Measurements from ENCODE around the gene VRK1.

The VRK1 gene

GRCh38 chr14:96792003-96792402 is 5.2 kb upstream of the VRK1 start:
- no peak for DNase-seq (ENCODE audit: low read depth)

GRCh38 chr14:96792591-96792990 is 4.6 kb upstream of the VRK1 start:
- no peak for DNase-seq (ENCODE audit: low read depth)

GRCh38 chr14:96793547-96793946 is 3.6 kb upstream of the VRK1 start:
- no peak for DNase-seq (ENCODE audit: low read depth)

- DNase-seq (ENCODE audit: low read depth), result no peak
Measured at GRCh38 chr14:96795109-96795828, 1.9 kb upstream of the VRK1 start.

- no peak for DNase-seq (ENCODE audit: low read depth)
Measured at GRCh38 chr14:96797582-96798349, 584 bp downstream of the VRK1 start.

GRCh38 chr14:96798956-96799355 is 1.8 kb downstream of the VRK1 start:
- no peak for DNase-seq (ENCODE audit: low read depth)

- no peak for DNase-seq (ENCODE audit: low read depth)
Measured at GRCh38 chr14:96799489-96800054, 2.4 kb downstream of the VRK1 start.

GRCh38 chr14:96801931-96802330 is 4.7 kb downstream of the VRK1 start:
- DNase-seq (ENCODE audit: low read depth), result no peak

GRCh38 chr14:96802963-96803362 is 5.8 kb downstream of the VRK1 start:
- no peak for DNase-seq (ENCODE audit: low read depth)

GRCh38 chr14:96803958-96804357 is 6.8 kb downstream of the VRK1 start:
- no peak for DNase-seq (ENCODE audit: low read depth)

GRCh38 chr14:96804895-96805294 is 7.7 kb downstream of the VRK1 start:
- no peak for DNase-seq (ENCODE audit: low read depth)

- no peak for DNase-seq (ENCODE audit: low read depth)
Measured at GRCh38 chr14:96805956-96806355, 8.8 kb downstream of the VRK1 start.

GRCh38 chr14:96806836-96807235 is 9.7 kb downstream of the VRK1 start:
- DNase-seq (ENCODE audit: low read depth), result no peak

- no peak for DNase-seq (ENCODE audit: low read depth)
Measured at GRCh38 chr14:96808619-96809406, 11.6 kb downstream of the VRK1 start.

- no peak for DNase-seq (ENCODE audit: low read depth)
Measured at GRCh38 chr14:96811265-96811664, 14.1 kb downstream of the VRK1 start.

- no peak for DNase-seq (ENCODE audit: low read depth)
Measured at GRCh38 chr14:96811985-96812667, 14.9 kb downstream of the VRK1 start.

- no peak for DNase-seq (ENCODE audit: low read depth)
Measured at GRCh38 chr14:96816281-96816680, 19.1 kb downstream of the VRK1 start.

GRCh38 chr14:96817750-96818666 is 20.8 kb downstream of the VRK1 start:
- DNase-seq (ENCODE audit: low read depth), result no peak

GRCh38 chr14:96821501-96821900 is 24.3 kb downstream of the VRK1 start:
- no peak for DNase-seq (ENCODE audit: low read depth)

GRCh38 chr14:96823652-96824051 is 26.5 kb downstream of the VRK1 start:
- no peak for DNase-seq (ENCODE audit: low read depth)

- no peak for DNase-seq (ENCODE audit: low read depth)
Measured at GRCh38 chr14:96824283-96824682, 27.1 kb downstream of the VRK1 start.
